ENCODE data around the gene VKORC1L1.
"Not testable (repeated sequence)": the region's sequence is repeated elsewhere in the genome, so short reads cannot be mapped to it uniquely, and the experiment has no call there.

VKORC1L1 gene

GRCh38 chr7:65885533-65885932 is 12.7 kb downstream of the VKORC1L1 start:
- DNase-seq = not testable (repeated sequence)

DNA sequence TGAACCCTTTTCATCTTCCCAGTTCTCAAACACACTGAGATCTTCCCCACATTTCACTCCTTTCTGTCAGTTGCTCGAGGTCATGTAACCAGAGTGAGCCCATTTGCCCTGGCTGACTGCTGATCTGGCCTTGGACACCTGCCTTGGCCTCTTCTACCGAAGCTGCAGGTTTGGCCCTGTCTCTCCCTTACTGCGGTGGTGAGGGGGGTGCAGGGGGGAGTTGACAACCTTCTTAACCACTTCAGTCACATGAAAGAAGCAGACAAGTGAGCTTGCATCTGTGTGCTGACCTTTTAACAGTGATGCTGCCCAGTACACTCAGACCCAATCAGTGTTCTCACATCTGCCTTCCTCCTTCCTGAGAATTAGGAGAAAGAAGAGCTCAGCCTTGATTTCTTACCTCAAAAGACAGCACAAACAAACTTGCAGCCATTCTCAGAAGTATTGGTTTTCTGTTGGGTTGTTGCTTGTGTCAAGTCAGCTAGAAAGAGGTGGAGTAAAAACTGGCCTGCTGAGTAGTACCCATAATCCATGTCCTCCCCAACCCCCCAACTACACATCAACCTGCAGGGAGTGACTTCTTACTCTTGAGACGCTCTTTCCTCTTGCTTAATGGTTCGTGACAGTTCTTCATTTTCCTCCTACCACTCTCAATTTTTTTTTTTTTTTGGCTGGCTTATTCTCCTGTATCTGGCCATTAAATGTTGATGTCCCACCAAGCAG is 15.7 kb downstream of the VKORC1L1 start:
- DNase-seq = not testable (repeated sequence)

GRCh38 chr7:65889722-65890121 is 16.8 kb downstream of the VKORC1L1 start:
- DNase-seq = not testable (repeated sequence)

GRCh38 chr7:65892161-65892560 is 19.3 kb downstream of the VKORC1L1 start:
- DNase-seq = no peak

DNA sequence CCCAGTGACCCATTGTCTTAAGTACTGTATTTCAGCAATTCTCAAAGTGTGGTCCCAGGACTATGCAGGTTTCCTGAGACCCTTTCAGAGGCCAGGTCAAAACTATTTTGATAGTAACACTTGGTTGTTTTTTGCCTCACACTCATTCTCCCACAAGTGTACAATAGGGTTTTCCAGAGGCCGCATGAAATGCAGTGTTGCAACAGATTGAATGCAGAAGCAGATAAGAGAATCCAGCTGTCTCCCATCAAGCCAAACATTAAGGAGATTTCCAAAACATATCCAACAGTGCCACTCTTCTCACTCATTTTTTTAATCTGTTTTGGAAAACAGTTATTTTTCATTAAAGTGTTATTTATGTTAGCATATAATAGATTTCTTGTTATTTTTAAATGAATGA is 20.0 kb downstream of the VKORC1L1 start:
- DNase-seq = no peak

- no peak for DNase-seq
Observed at GRCh38 chr7:65896279-65896870, 23.5 kb downstream of the VKORC1L1 start.

DNA sequence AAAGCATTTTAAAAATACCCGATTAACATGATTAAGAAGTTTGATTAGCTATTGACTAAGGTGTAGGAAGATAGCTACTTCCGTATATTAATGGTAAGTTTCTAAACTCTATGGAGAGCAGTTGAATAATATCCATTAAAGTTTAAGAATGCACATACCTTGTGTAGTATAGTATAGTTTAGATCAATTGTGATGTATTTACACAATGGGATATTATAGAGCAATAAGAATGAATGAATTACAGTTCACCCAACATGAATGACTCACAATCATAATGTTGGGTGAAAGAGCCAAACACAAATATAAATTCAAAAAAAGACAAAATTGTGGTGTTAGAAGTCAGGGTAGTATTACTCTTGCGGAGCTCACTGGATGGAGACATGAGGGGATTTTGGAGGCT is 24.4 kb downstream of the VKORC1L1 start:
- not testable (repeated sequence) for DNase-seq

GRCh38 chr7:65898677-65899447 is 26.0 kb downstream of the VKORC1L1 start:
- not testable (repeated sequence) for DNase-seq

DNA sequence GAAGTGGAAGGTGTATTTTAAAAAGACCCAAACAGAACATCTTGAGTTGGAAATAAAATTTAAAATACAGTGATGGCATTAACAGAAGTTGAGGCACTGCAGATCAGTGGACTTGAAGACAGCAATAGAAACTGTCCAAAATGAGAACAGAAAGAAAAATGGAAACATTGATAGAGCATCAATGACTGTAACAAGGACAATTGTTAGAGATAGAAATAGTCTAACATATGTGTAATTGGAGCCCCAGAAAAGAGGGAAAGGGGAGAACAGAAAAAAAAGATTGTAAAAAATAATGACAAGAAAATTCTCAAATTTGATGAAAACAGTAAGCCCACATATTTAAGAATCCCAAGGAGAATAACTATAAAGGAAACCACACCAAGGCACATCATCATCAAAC is 29.4 kb downstream of the VKORC1L1 start:
- DNase-seq = no peak

DNA sequence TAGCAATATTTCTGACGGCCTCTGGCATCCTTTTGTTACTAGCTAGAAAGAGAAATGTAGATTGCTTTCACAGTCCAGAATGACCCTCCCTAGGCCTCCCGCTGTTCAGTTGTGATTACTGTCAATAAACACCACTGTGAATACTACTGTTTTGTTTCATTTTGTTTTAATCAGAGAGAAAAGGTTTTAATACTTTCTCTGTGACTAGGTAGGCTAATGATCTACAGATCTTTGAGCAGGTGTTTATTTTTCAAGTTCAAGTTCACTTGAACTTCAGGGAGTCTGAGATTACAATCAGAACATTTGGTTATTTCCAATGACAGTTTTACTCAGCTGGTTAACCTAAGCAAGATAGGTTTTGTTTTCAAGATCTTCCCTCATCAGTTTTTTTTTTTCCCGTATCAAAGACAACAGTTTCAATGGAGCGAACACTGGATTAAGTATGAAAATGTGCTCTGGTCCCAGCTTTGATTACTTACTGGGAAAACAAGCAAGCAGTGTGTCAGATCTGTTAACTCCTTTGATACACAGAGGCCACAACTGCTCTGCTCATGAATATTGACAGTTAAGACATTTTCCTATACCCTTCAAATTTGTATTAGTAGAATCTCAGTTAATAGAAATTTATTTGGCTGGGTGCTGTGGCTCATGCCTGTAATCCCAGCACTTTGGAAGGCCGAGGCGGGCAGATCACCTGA is 34.8 kb downstream of the VKORC1L1 start:
- peak; percentile 15 for DNase-seq

GRCh38 chr7:65910237-65910636 is 37.4 kb downstream of the VKORC1L1 start:
- DNase-seq = no peak

DNA sequence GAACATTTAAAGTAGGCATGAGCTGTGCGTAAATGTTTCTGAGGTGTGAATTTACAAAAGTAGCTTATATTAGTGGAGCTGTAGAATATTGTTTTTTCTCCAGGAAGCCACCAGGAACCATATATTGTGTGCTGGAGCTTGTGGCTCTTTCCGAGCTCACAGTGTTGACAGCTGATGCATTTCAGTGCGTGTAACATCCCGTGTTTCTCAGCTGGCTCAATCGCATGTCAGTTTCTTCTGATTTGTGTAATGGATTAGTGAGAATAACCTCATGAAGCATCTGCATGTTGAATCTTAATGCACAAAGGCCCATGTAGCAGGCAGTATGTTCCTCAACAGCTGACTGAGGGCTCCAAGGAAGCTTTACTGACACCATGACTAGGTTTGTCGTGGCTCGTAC is 39.4 kb downstream of the VKORC1L1 start:
- DNase-seq = no peak

GRCh38 chr7:65915921-65916657 is 43.2 kb downstream of the VKORC1L1 start:
- DNase-seq = no peak

DNA sequence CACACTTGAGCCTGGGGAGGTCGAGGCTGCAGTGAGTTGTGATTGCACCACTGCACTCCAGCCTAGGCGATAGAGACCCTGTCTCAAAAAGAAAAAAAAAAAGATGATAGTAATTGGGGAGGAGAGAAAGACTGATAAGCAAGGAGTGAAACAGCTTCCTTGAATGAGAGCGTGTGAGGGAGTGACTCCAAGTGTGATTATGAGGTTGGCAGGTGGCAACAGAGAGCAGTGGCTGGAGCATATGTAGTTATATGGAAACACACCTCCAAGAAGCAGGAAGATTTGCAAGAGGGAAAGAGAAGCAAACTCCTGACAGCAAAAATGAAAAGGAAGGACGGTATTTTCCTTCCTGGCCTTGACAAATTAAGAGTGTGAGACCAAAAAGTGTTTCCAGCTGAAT is 50.4 kb downstream of the VKORC1L1 start:
- DNase-seq = no peak

DNA sequence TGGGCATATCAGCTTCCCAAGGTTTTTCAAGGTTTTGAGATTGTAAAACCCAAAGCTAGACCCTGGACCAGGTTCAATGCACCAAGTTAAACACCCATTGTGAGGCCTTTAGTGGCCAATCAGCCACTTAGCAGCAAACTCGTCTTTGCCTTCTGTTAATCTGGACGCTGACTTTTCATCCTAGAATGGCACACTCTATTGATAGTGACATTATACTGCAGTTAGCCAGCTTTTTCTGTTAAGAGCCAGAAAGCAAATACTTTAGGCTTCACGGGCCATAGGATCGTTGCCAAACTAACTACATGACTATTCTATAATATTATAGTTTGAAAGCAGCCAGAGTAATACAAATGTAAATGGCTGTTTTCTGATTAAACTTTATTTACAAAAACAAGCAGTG is 51.3 kb downstream of the VKORC1L1 start:
- no peak for DNase-seq

- DNase-seq = no peak
Observed at GRCh38 chr7:65925040-65925439, 52.2 kb downstream of the VKORC1L1 start.

DNA sequence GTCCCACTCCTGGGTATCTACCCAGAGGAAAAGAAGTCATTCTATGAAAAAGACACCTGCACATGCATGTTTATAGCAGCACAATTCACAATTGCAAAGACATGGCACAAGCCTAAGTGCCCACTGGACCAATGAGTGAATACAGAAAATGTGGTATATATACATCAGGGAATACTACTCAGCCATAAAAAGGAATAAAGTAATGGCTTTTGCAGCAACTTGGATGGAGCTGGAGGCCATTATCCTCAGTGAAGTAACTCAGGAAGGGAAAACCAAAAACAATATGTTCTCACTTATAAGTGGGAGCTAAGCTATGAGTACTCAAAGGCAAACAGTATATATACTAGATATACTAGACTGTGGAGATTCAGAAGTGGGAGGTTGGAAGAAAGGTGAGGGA is 53.7 kb downstream of the VKORC1L1 start:
- no peak for DNase-seq

DNA sequence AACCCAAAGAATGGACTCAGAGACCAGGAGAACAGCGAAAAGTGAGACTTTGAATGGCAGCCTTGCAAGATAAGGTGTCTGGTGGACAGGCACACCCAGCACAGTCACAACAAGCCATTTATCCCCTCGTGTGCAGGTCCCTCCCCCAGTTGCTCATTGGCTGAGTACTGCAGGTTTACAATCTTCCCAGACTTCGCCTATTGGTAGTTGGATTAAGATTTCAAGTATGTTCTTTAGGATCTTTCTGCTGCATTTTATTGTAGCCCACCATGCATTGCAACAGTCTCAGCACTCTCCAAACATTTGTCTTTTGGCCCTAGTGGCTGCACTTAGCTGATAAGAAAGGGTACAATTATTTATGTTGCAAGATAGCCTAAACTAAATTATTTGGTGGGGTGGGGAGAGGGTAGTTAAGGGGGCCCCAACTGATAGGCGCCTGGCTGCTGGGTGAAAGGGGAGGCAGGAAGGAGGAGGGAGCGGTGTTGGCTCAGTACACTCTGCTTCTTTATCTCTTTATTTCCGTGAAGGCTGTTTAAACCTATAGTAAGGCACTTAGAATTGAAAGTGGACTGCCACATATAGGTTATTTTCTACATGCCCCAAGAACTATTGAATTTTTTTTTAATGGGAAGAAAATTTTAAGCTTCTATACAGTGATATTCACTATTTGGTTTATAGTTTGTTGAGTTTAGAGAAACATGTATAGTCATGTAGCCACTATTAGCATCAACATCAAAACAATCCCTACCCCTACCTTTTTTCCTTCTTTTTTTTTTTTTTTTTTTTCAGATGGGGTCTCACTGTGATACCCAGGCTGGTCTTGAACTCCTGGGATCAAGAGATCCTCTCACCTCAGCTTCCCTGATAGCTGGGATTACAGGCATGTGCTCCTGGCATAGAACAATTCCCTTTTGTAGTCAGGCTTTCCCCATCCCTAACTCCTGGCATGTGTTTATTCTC is 54.9 kb downstream of the VKORC1L1 start:
- no peak for DNase-seq

DNA sequence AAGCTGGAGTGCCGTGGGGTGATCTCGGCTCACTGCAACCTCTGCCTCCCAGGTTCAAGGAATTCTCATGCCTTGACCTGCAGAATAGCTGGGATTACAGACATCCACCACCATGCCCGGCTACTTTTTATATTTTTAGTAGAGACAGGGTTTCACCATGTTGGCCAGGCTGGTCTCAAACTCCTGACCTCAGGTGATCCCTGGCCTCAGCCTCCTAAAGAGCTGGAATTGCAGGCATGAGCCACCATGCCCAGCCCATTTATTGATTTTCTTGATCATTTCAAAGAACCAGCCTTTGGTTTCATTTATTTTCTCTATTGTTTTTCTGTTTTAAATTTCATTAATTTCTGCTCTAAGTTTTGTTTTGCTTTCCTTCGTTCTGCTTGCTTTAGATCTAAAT is 58.8 kb downstream of the VKORC1L1 start:
- DNase-seq = no peak

GRCh38 chr7:65937296-65937695 is 64.4 kb downstream of the VKORC1L1 start:
- no peak for DNase-seq

- no peak for DNase-seq
Observed at GRCh38 chr7:65938336-65938895, 65.5 kb downstream of the VKORC1L1 start.

All from kidney glomerular epithelial cell (primary cell).